Glomerular visceral epithelial cell (primary cell): Measurements from ENCODE around the gene PKP2.
"Not testable (repeated sequence)": the region's sequence is repeated elsewhere in the genome, so short reads cannot be mapped to it uniquely, and the experiment has no call there.

Source experiments
- DNase-seq: peaks from one replicate; pipeline ENCODE4 v3.0.0-alpha.2; 2016; ENCODE audit errors: extremely low spot score

The PKP2 gene

GRCh38 chr12:32895688-32896431 lies 717 bp downstream of the PKP2 start:
- DNase-seq: peak; percentile 20

- no peak for DNase-seq
These were observed 2.0 kb downstream of the PKP2 start for GRCh38 chr12:32894566-32894965.

- no peak for DNase-seq
These were observed 3.1 kb downstream of the PKP2 start for GRCh38 chr12:32893458-32893857.

- no peak for DNase-seq
These were observed 3.5 kb downstream of the PKP2 start for GRCh38 chr12:32893043-32893442.

- not testable (repeated sequence) for DNase-seq
These were observed 4.2 kb downstream of the PKP2 start for GRCh38 chr12:32892369-32892768.

- peak; percentile 62 for DNase-seq
These were observed 4.6 kb downstream of the PKP2 start for GRCh38 chr12:32891956-32892355.

- no peak for DNase-seq
These were observed 5.1 kb downstream of the PKP2 start for GRCh38 chr12:32891526-32891925.

GRCh38 chr12:32889011-32889760 lies 7.4 kb downstream of the PKP2 start:
- no peak for DNase-seq

GRCh38 chr12:32887058-32887457 lies 9.5 kb downstream of the PKP2 start:
- DNase-seq: no peak

GRCh38 chr12:32885831-32886230 lies 10.7 kb downstream of the PKP2 start:
- no peak for DNase-seq

GRCh38 chr12:32884962-32885361 lies 11.6 kb downstream of the PKP2 start:
- no peak for DNase-seq

- DNase-seq: no peak
These were observed 14.9 kb downstream of the PKP2 start for GRCh38 chr12:32881702-32882101.

- DNase-seq: no peak
These were observed 15.5 kb downstream of the PKP2 start for GRCh38 chr12:32881107-32881506.

GRCh38 chr12:32879066-32879465 lies 17.5 kb downstream of the PKP2 start:
- not testable (repeated sequence) for DNase-seq

GRCh38 chr12:32877601-32878459 lies 18.7 kb downstream of the PKP2 start:
- no peak for DNase-seq

- DNase-seq: no peak
These were observed 20.6 kb downstream of the PKP2 start for GRCh38 chr12:32876004-32876403.

- no peak for DNase-seq
These were observed 21.6 kb downstream of the PKP2 start for GRCh38 chr12:32874975-32875374.

GRCh38 chr12:32874078-32874477 lies 22.5 kb downstream of the PKP2 start:
- DNase-seq: no peak

GRCh38 chr12:32872416-32872815 lies 24.2 kb downstream of the PKP2 start:
- not testable (repeated sequence) for DNase-seq

- no peak for DNase-seq
These were observed 25.9 kb downstream of the PKP2 start for GRCh38 chr12:32870716-32871115.

- no peak for DNase-seq
These were observed 27.7 kb downstream of the PKP2 start for GRCh38 chr12:32868885-32869284.

- DNase-seq: no peak
These were observed 31.8 kb downstream of the PKP2 start for GRCh38 chr12:32864731-32865130.
